H1 (cell line): ENCODE results near the gene RPL18. TPM values are rescaled to one million over a fixed set of nuclear protein-coding genes. Genes with fewer than 3 reads are reported as not detected.

Experiments used
- CTCF ChIA-PET: fragments of 300-600 bp; sonication (Branson Sonifier 250); formaldehyde crosslinking; loops from one replicate; lab custom pipeline; 2021; ENCODE audit not compliant: partially characterized antibody; lab: Charles Lee
- POLR2A ChIA-PET: fragments of 300-600 bp; sonication (Branson Sonifier 250); formaldehyde crosslinking; loops from one replicate; lab custom pipeline; 2021; ENCODE audit warnings: inconsistent platforms; ENCODE audit not compliant: partially characterized antibody; lab: Charles Lee
- DNase-seq, 2 experiments: peaks; one replicate each; pipeline versions ENCODE4 v3.0.0 to v3.0.0-alpha.2; 2010 to 2022; ENCODE audit warnings: low spot score in 2 of 2, low read depth in 1 of 2, mixed read lengths in 1 of 2
- FAIRE-seq: peaks from 2 replicates; lab custom pipeline; 2011; peaks lifted over from hg19 to GRCh38; lab: Jason Lieb, UNC
- H2AFZ ChIP-seq: 2 replicates; pipeline ENCODE4 v1.8.1; 2012; ENCODE audit warnings: low read length, inconsistent platforms
- H2AK5ac ChIP-seq: 2 replicates; pipeline ENCODE4 v1.6.1; 2013; ENCODE audit warnings: low read depth, low read length
- H2BK120ac ChIP-seq: replicated peaks from 2 replicates; pipeline ENCODE3; 2013; ENCODE audit warnings: low read depth, low read length, inconsistent platforms
- H2BK12ac ChIP-seq: 2 replicates; pipeline ENCODE4 v1.6.1; 2013; ENCODE audit warnings: low read depth, low read length
- H2BK15ac ChIP-seq: 2 replicates; pipeline ENCODE4 v1.6.1; 2013; ENCODE audit warnings: low read length
- H2BK20ac ChIP-seq: 2 replicates; pipeline ENCODE4 v1.6.1; 2013; ENCODE audit warnings: low read length
- H2BK5ac ChIP-seq: 2 replicates; pipeline ENCODE4 v1.6.1; 2013; ENCODE audit warnings: low read depth, low read length
- H3K14ac ChIP-seq: 2 replicates; pipeline ENCODE4 v1.6.1; 2013; ENCODE audit warnings: inconsistent platforms; ENCODE audit not compliant: insufficient read length
- H3K18ac ChIP-seq: 2 replicates; pipeline ENCODE4 v1.6.1; 2013; ENCODE audit warnings: low read length; ENCODE audit errors: extremely low read depth
- H3K23ac ChIP-seq: 2 replicates; pipeline ENCODE4 v1.6.1; 2013; ENCODE audit warnings: inconsistent platforms; ENCODE audit not compliant: insufficient read length
- H3K23me2 ChIP-seq: 2 replicates; pipeline ENCODE4 v1.6.1; 2013; ENCODE audit warnings: low read depth, low read length
- H3K27ac ChIP-seq: 2 replicates; pipeline ENCODE4 v1.6.1; 2011; ENCODE audit warnings: low read depth, low read length, inconsistent platforms
- H3K27me3 ChIP-seq, 4 experiments: replicated peaks in 1 of 4; 1 replicate in 1 of 4; 2 replicates in 3 of 4; pipeline versions ENCODE4 v1.6.1 to v1.8.1; 2011 to 2013; ENCODE audit warnings: low read length in 3 of 4, mild to moderate bottlenecking in 3 of 4, inconsistent platforms in 2 of 4, mixed read lengths in 2 of 4, moderate library complexity in 1 of 4; ENCODE audit not compliant: control insufficient read depth in 3 of 4, insufficient read depth in 3 of 4; ENCODE audit errors: extremely low read depth in 1 of 4
- H3K36me3 ChIP-seq, 4 experiments: 2 replicates each; pipeline versions ENCODE4 v1.6.1 to v1.8.1; 2011 to 2013; ENCODE audit warnings: mild to moderate bottlenecking in 4 of 4, low read length in 3 of 4, moderate library complexity in 2 of 4, control low read depth in 1 of 4, inconsistent platforms in 1 of 4; ENCODE audit not compliant: insufficient read depth in 4 of 4, control insufficient read depth in 2 of 4
- H3K4ac ChIP-seq: replicated peaks from 2 replicates; pipeline ENCODE3; 2013; ENCODE audit warnings: low read length, low read depth, mixed read lengths, inconsistent platforms; ENCODE audit not compliant: insufficient read length
- H3K4me1 ChIP-seq, 4 experiments: replicated peaks in 1 of 4; 1 replicate in 1 of 4; 2 replicates in 3 of 4; pipeline versions ENCODE4 v1.6.1 to v1.8.1; 2011 to 2013; ENCODE audit warnings: low read length in 3 of 4, inconsistent platforms in 2 of 4, mixed read lengths in 1 of 4; ENCODE audit not compliant: insufficient read depth in 4 of 4, control insufficient read depth in 3 of 4
- H3K4me2 ChIP-seq, 2 experiments: 2 replicates each; pipeline versions ENCODE4 v1.6.1 to v1.8.1; 2011 to 2013; ENCODE audit warnings: low read depth in 2 of 2, low read length in 2 of 2, control low read depth in 1 of 2, inconsistent platforms in 1 of 2, mild to moderate bottlenecking in 1 of 2; ENCODE audit not compliant: insufficient read depth in 1 of 2
- H3K4me3 ChIP-seq, 4 experiments: fragments of 200-600, 300-600 bp in 1 of 4; sonication (generic), shearing (Covaris generic), sonication (Bioruptor Twin) in 1 of 4; 2 replicates each; pipeline versions ENCODE4 v1.5.1 to v1.8.1; 2011 to 2016; ENCODE audit warnings: low read length in 4 of 4, low read depth in 3 of 4, control low read depth in 2 of 4, inconsistent platforms in 2 of 4, mild to moderate bottlenecking in 2 of 4, mixed read lengths in 1 of 4, moderate library complexity in 1 of 4; ENCODE audit not compliant: insufficient read depth in 2 of 4; ENCODE audit errors: extremely low read depth in 1 of 4
- H3K56ac ChIP-seq: replicated peaks from 2 replicates; pipeline ENCODE3; 2013; ENCODE audit warnings: low read depth, mild to moderate bottlenecking, mixed read lengths, low read length, inconsistent platforms; ENCODE audit not compliant: insufficient read length
- H3K79me1 ChIP-seq: 2 replicates; pipeline ENCODE4 v1.6.1; 2013; ENCODE audit warnings: low read depth, low read length, control low read depth
- H3K79me2 ChIP-seq, 2 experiments: 2 replicates each; pipeline versions ENCODE4 v1.6.1 to v1.8.1; 2012 to 2013; ENCODE audit warnings: low read length in 2 of 2, mild to moderate bottlenecking in 2 of 2, inconsistent platforms in 1 of 2; ENCODE audit not compliant: insufficient read depth in 2 of 2, control insufficient read depth in 1 of 2
- H3K9ac ChIP-seq, 4 experiments: replicated peaks in 1 of 4; 1 replicate in 1 of 4; 2 replicates in 3 of 4; pipeline versions ENCODE4 v1.6.1 to v1.8.1; 2011 to 2013; ENCODE audit warnings: low read depth in 3 of 4, low read length in 3 of 4, control low read depth in 2 of 4, mild to moderate bottlenecking in 2 of 4, moderate library complexity in 2 of 4, inconsistent platforms in 1 of 4; ENCODE audit errors: extremely low read depth in 1 of 4
- H3K9me3 ChIP-seq, 2 experiments: 2 replicates each; pipeline versions ENCODE4 v1.6.1 to v1.8.1; 2012 to 2013; ENCODE audit warnings: mild to moderate bottlenecking in 2 of 2, moderate library complexity in 2 of 2, control low read depth in 1 of 2, inconsistent platforms in 1 of 2, low read depth in 1 of 2, low read length in 1 of 2, mixed read lengths in 1 of 2; ENCODE audit not compliant: insufficient read depth in 2 of 2
- H4K20me1 ChIP-seq, 2 experiments: replicated peaks in 1 of 2; 2 replicates each; pipeline versions ENCODE3 to v1.8.1; 2011 to 2013; ENCODE audit warnings: inconsistent platforms in 2 of 2, low read length in 2 of 2, mild to moderate bottlenecking in 1 of 2; ENCODE audit not compliant: insufficient read depth in 2 of 2, control insufficient read depth in 1 of 2
- H4K5ac ChIP-seq: 2 replicates; pipeline ENCODE4 v1.6.1; 2013; ENCODE audit warnings: low read length, low read depth, mixed read lengths, inconsistent platforms; ENCODE audit not compliant: insufficient read length
- H4K8ac ChIP-seq: 2 replicates; pipeline ENCODE4 v1.8.0; 2013; ENCODE audit warnings: mild to moderate bottlenecking, moderate library complexity, low read length, inconsistent platforms; ENCODE audit not compliant: insufficient read depth; ENCODE audit errors: extremely low read depth
- H4K91ac ChIP-seq: replicated peaks from 2 replicates; pipeline ENCODE3; 2013; ENCODE audit warnings: low read length, mixed read lengths, inconsistent platforms; ENCODE audit not compliant: insufficient read length
- RBBP5 ChIP-seq: IDR thresholded peaks from 2 replicates; pipeline ENCODE4 v1.7.1; 2012; ENCODE audit warnings: low read depth, mild to moderate bottlenecking, inconsistent platforms, low read length, moderate library complexity, borderline replicate concordance
- TAF1 ChIP-seq: IDR thresholded peaks from 2 replicates; pipeline ENCODE4 v1.6.1; 2011; ENCODE audit warnings: mild to moderate bottlenecking, low read depth, low read length
- whole genome bisulfite sequencing, 2 experiments: shearing (Covaris generic) in 1 of 2; methylation state at CpG; one replicate each; pipeline versions ENCODE4 v1.1.6 to v1.1.7; 2013 to 2015; ENCODE audit warnings: low lambda C conversion rate in 2 of 2, mixed read lengths in 2 of 2, inconsistent platforms in 1 of 2, low coverage in 1 of 2, missing lambda C conversion rate in 1 of 2; ENCODE audit not compliant: insufficient replicate concordance in 2 of 2, insufficient coverage in 1 of 2, insufficient read length in 1 of 2; ENCODE audit errors: extremely low coverage in 1 of 2, missing lambda C conversion rate in 1 of 2; 5-methylcytosine and 5-hydroxymethylcytosine counted together
- polyA plus RNA-seq, 7 experiments: library from polyadenylated mRNA; depleted of rRNA in 3 of 7; stranded (reverse) in 5 of 7; unstranded in 2 of 7; fragments of >200 nt in 5 of 7; fragments of 200-250 nt in 2 of 7; gene quantifications; 1 replicate in 5 of 7; 2 replicates in 1 of 7; 4 replicates in 1 of 7; pipeline versions ENCODE4 v1.2.1 to v1.2.3, GENCODE V29; 2011 to 2013; ENCODE audit warnings: missing spikeins in 2 of 7, mixed read lengths in 2 of 7
- total RNA-seq: library from RNA; stranded (reverse); fragmentation: NEBNext Ultra II Directional; extraction: Animal tissue kit (Norgen Biotek cat#: 25700); gene quantifications from 2 replicates; pipeline ENCODE4 v1.2.1, GENCODE V29; 2021

The RPL18 gene
- total and polyA plus RNA-seq, 2 of the 8 experiments (the other 6 are each of a cell fraction or from before 2014, with no cell fraction given): 1,669 to 2,789 TPM

DNA sequence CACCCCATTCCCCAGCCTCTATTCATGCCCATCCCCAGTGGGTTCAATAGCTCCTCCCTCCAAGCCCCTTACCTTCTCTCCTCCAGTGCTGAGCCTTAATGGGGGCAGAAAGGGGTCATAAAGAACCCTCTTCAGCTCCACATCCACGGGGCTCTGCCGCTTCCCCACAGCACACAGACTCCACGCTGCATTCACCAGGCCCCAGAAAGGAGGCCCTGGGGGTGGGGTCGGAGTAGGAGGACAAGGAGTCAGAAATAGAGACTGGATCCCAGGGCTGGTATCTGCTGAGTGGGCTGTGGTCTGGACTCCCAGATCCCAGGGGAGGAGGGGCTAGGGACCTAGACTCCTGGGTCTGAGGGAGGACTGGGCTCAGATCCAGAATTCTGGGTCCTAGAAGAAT, 25.4 kb upstream of the RPL18 start:
- H4K20me1 ChIP-seq: no peaks in the 10 kb centered on the region
- 75% methylated on average over 4 of the region's 4 CpGs; no CpG with 5 or more reads in 1 of the 2 experiments for WGBS, 2 experiments
- no peaks in the 10 kb centered on the region for H3K9me3 ChIP-seq
- H3K56ac ChIP-seq: no peak overlapping the region
- CTCF ChIA-PET: interaction anchor here (1.0 to 3.4 kb wide), 4 partner anchors 11 to 52 kb away, joined by 3 to 26 read pairs (median 5); partner anchors contain the start of gene FUT2
- peak overlapping the region; percentile 89 to 98 for H3K4me2 ChIP-seq
- H2BK15ac ChIP-seq: 0 out of 2 replicates have a peak overlapping the region, but pooled peaks have one; percentile 46
- H4K91ac ChIP-seq: peak overlapping the region; percentile 52
- peak overlapping the region; percentile 82; the same call in 1 of the 2 replicates for H2AK5ac ChIP-seq
- no peak overlapping the region for H3K9ac ChIP-seq
- POLR2A ChIA-PET: interaction anchor here (1.5 to 5.6 kb wide), 7 partner anchors 14 to 193 kb away, joined by 3 to 28 read pairs (median 6); partner anchors contain the start of genes HSD17B14 and IZUMO1
- H3K4me1 ChIP-seq: peaks cover 0 to 16% (median 1%) of the 10 kb centered on the region in 4 experiments; a peak in 4 of 7 replicates
- H2BK120ac ChIP-seq: no peak overlapping the region
- H2BK20ac ChIP-seq: no peak overlapping the region
- no peak overlapping the region for H2AFZ ChIP-seq
- H3K14ac ChIP-seq: no peak overlapping the region
- no peaks in the 10 kb centered on the region for H3K79me1 ChIP-seq
- H4K5ac ChIP-seq: no peak overlapping the region
- H2BK12ac ChIP-seq: no peak overlapping the region
- H3K18ac ChIP-seq: peak overlapping the region; percentile 95
- TF ChIP-seq TAF1 (0 out of 2 replicates have a peak, but pooled peaks have one; percentile 33), RBBP5 (no peak)
- TF ChIP-seq, all 59 proteins: peak for 1
- Histone ChIP-seq H3K27me3 (no peaks in the 10 kb centered on the region), H3K23ac (no peak overlapping the region), H3K36me3 (no peaks in the 10 kb centered on the region), H4K8ac (no peak overlapping the region; the same call in 1 of the 2 replicates), H3K27ac (no peak overlapping the region), H3K4ac (peak overlapping the region; percentile 92), H3K23me2 (peaks cover 11% of the 10 kb centered on the region), H3K79me2 (peaks cover 0 to 11% of the 10 kb centered on the region in 2 experiments; a peak in 2 of 4 replicates), H2BK5ac (peak overlapping the region; percentile 49; the same call in 1 of the 2 replicates), H3K4me3 (peak overlapping the region; percentile 68 to 84 (median 82))
- no peak for FAIRE-seq
- no peak for DNase-seq
